Neural progenitor cell (in vitro differentiated cells): ENCODE results near the gene PLXDC2. TPM values are rescaled to one million over a fixed set of nuclear protein-coding genes. Genes with fewer than 3 reads are reported as not detected.

Experiments used
- DNase-seq: peaks from one replicate; pipeline ENCODE4 v3.0.0-alpha.2; 2016; ENCODE audit warnings: low spot score
- H2AFZ ChIP-seq: fragments of 200-600 bp; sonication (generic); replicated peaks from 2 replicates; pipeline ENCODE4 v1.6.1; 2016; ENCODE audit warnings: antibody characterized with exemption
- H3F3A ChIP-seq: fragments of 200-600 bp; sonication (generic); 2 replicates; pipeline ENCODE4 v1.6.1; 2016; ENCODE audit warnings: antibody characterized with exemption, low read depth
- H3K27ac ChIP-seq: fragments of 200-600 bp; sonication (generic); 2 replicates; pipeline ENCODE4 v1.5.1; 2016; ENCODE audit warnings: mild to moderate bottlenecking
- H3K27me3 ChIP-seq: fragments of 200-600 bp; sonication (generic); 2 replicates; pipeline ENCODE4 v1.6.1; 2016; ENCODE audit warnings: mild to moderate bottlenecking, moderate library complexity
- H3K36me3 ChIP-seq: fragments of 200-600 bp; sonication (generic); 2 replicates; pipeline ENCODE4 v1.5.1; 2016
- H3K4me1 ChIP-seq: fragments of 200-600 bp; sonication (generic); 2 replicates; pipeline ENCODE4 v1.6.1; 2016; ENCODE audit warnings: mixed run types
- H3K4me2 ChIP-seq: fragments of 200-600 bp; sonication (generic); 2 replicates; pipeline ENCODE4 v1.6.1; 2016
- H3K4me3 ChIP-seq: fragments of 200-600 bp; sonication (generic); 2 replicates; pipeline ENCODE4 v1.5.1; 2016
- H3K79me2 ChIP-seq: fragments of 200-600 bp; sonication (generic); 2 replicates; pipeline ENCODE4 v1.6.1; 2016; ENCODE audit warnings: low read depth
- H3K9ac ChIP-seq: fragments of 200-600 bp; sonication (generic); 2 replicates; pipeline ENCODE4 v1.6.1; 2016
- H3K9me3 ChIP-seq: fragments of 200-600 bp; sonication (generic); 2 replicates; pipeline ENCODE4 v1.5.1; 2016; ENCODE audit warnings: low read depth
- H4K20me1 ChIP-seq: fragments of 200-600 bp; sonication (generic); 2 replicates; pipeline ENCODE4 v1.6.1; 2016; ENCODE audit warnings: low read depth
- H3K27ac Mint-ChIP-seq: 3 replicates; pipeline ENCODE4 v1.8.0; 2021; ENCODE audit warnings: mixed read lengths
- H3K27me3 Mint-ChIP-seq: 2 replicates; pipeline ENCODE4 v1.8.0; 2022; ENCODE audit warnings: low read depth, mild to moderate bottlenecking, inconsistent platforms, moderate library complexity, mixed read lengths; ENCODE audit not compliant: insufficient read depth
- H3K36me3 Mint-ChIP-seq: 3 replicates; pipeline ENCODE4 v1.8.0; 2021; ENCODE audit warnings: mixed read lengths
- H3K4me1 Mint-ChIP-seq: 3 replicates; pipeline ENCODE4 v1.8.0; 2021; ENCODE audit warnings: mixed read lengths
- H3K4me3 Mint-ChIP-seq: 3 replicates; pipeline ENCODE4 v1.8.0; 2021; ENCODE audit warnings: mild to moderate bottlenecking, moderate library complexity, mixed read lengths
- H3K9me3 Mint-ChIP-seq: 3 replicates; pipeline ENCODE4 v1.8.0; 2020; ENCODE audit warnings: mixed read lengths
- CTCF ChIP-seq: fragments of 200-600 bp; sonication (generic); IDR thresholded peaks from 2 replicates; pipeline ENCODE4 v1.5.1; 2017; ENCODE audit warnings: antibody characterized with exemption, mild to moderate bottlenecking
- EZH2 ChIP-seq: fragments of 200-600 bp; sonication (generic); IDR thresholded peaks from 2 replicates; pipeline ENCODE4 v1.6.1; 2017; ENCODE audit warnings: antibody characterized with exemption, mild to moderate bottlenecking, moderate library complexity
- EZH2phosphoT487 ChIP-seq: fragments of 200-600 bp; sonication (generic); IDR thresholded peaks from 2 replicates; pipeline ENCODE4 v1.6.1; 2017; ENCODE audit warnings: antibody characterized with exemption
- total RNA-seq: library from RNA; depleted of rRNA; stranded (reverse); fragments of >200 nt; gene quantifications from 2 replicates; pipeline ENCODE4 v1.2.3, GENCODE V29; 2015; ENCODE audit warnings: low replicate concordance

Gene PLXDC2
- total RNA-seq, 1 donor from 2014 or later: 44.2 TPM

- peaks cover 16% of the 10 kb centered on the region for H3K4me1 Mint-ChIP-seq
- peaks cover 5% of the 10 kb centered on the region for H3K36me3 Mint-ChIP-seq
- H3F3A ChIP-seq: no peaks in the 10 kb centered on the region
- H3K4me1 ChIP-seq: no peaks in the 10 kb centered on the region
- peaks cover 45% of the 10 kb centered on the region for H3K79me2 ChIP-seq
- H3K4me3 Mint-ChIP-seq: no peak overlapping the region
- H2AFZ ChIP-seq: no peak overlapping the region
- H3K27me3 Mint-ChIP-seq: peaks cover 2% of the 10 kb centered on the region
- DNase-seq: no peak
- no peak overlapping the region for H3K27ac ChIP-seq
- no peaks in the 10 kb centered on the region for H3K9me3 ChIP-seq
- no peak overlapping the region for H3K4me3 ChIP-seq
- H3K27me3 ChIP-seq: no peaks in the 10 kb centered on the region
- no peak overlapping the region for H3K4me2 ChIP-seq
- no peaks in the 10 kb centered on the region for H4K20me1 ChIP-seq
- TF ChIP-seq EZH2phosphoT487 (no peak), EZH2 (no peak), CTCF (no peak)
- no peak overlapping the region for H3K9ac ChIP-seq
- H3K36me3 ChIP-seq: no peaks in the 10 kb centered on the region
- H3K9me3 Mint-ChIP-seq: peaks cover 6% of the 10 kb centered on the region
- H3K27ac Mint-ChIP-seq: no peak overlapping the region
These were observed 108.8 kb downstream of the PLXDC2 start for GRCh38 chr10:19925064-19925463.

- peaks cover 10% of the 10 kb centered on the region for H3K36me3 Mint-ChIP-seq
- Histone ChIP-seq H2AFZ (no peak overlapping the region), H3K27ac (no peak overlapping the region), H3K9ac (no peak overlapping the region), H3K4me1 (no peaks in the 10 kb centered on the region), H3K4me3 (no peak overlapping the region), H3F3A (no peaks in the 10 kb centered on the region), H3K36me3 (no peaks in the 10 kb centered on the region), H4K20me1 (no peaks in the 10 kb centered on the region), H3K9me3 (no peaks in the 10 kb centered on the region), H3K79me2 (peaks cover 39% of the 10 kb centered on the region), H3K4me2 (no peak overlapping the region), H3K27me3 (no peaks in the 10 kb centered on the region)
- DNase-seq: no peak
- peaks cover 28% of the 10 kb centered on the region for H3K4me1 Mint-ChIP-seq
- H3K27me3 Mint-ChIP-seq: peaks cover 2% of the 10 kb centered on the region
- no peak overlapping the region for H3K4me3 Mint-ChIP-seq
- peaks cover 4% of the 10 kb centered on the region for H3K9me3 Mint-ChIP-seq
- no peak overlapping the region for H3K27ac Mint-ChIP-seq
- TF ChIP-seq EZH2 (no peak), EZH2phosphoT487 (no peak), CTCF (no peak)
These were observed 112.7 kb downstream of the PLXDC2 start for GRCh38 chr10:19928936-19929335.

- no peaks in the 10 kb centered on the region for H3K27me3 ChIP-seq
- H3F3A ChIP-seq: no peaks in the 10 kb centered on the region
- H3K27me3 Mint-ChIP-seq: peaks cover 2% of the 10 kb centered on the region
- H3K4me1 Mint-ChIP-seq: peaks cover 28% of the 10 kb centered on the region
- H3K4me3 ChIP-seq: no peak overlapping the region
- no peak overlapping the region for H3K9ac ChIP-seq
- H2AFZ ChIP-seq: no peak overlapping the region
- peaks cover 39% of the 10 kb centered on the region for H3K79me2 ChIP-seq
- H3K36me3 Mint-ChIP-seq: peaks cover 9% of the 10 kb centered on the region
- H4K20me1 ChIP-seq: no peaks in the 10 kb centered on the region
- TF ChIP-seq CTCF (no peak), EZH2phosphoT487 (no peak), EZH2 (no peak)
- no peaks in the 10 kb centered on the region for H3K4me1 ChIP-seq
- DNase-seq: no peak
- no peak overlapping the region for H3K27ac Mint-ChIP-seq
- H3K36me3 ChIP-seq: no peaks in the 10 kb centered on the region
- no peaks in the 10 kb centered on the region for H3K9me3 ChIP-seq
- no peak overlapping the region for H3K4me2 ChIP-seq
- H3K9me3 Mint-ChIP-seq: peaks cover 4% of the 10 kb centered on the region
- no peak overlapping the region for H3K27ac ChIP-seq
- H3K4me3 Mint-ChIP-seq: no peak overlapping the region
These were observed 113.4 kb downstream of the PLXDC2 start for GRCh38 chr10:19929506-19930140.
